HK-2 (cell line): ENCODE measurements around the gene BBS1.
A peak's percentile ranks its signal among the peaks of the same experiment; 100 is the strongest.
"Not testable (repeated sequence)": the region's sequence is repeated elsewhere in the genome, so short reads cannot be mapped to it uniquely, and the experiment has no call there.

Experiments
- DNase-seq: peaks from one replicate; pipeline ENCODE4 v3.0.0-alpha.2; 2018; ENCODE audit not compliant: unreplicated experiment

Gene BBS1

GRCh38 chr11:66524304-66525040 is 14.0 kb downstream of the BBS1 start:
- no peak for DNase-seq

- DNase-seq, result no peak
These were observed 18.6 kb downstream of the BBS1 start for GRCh38 chr11:66529069-66529468.

DNA sequence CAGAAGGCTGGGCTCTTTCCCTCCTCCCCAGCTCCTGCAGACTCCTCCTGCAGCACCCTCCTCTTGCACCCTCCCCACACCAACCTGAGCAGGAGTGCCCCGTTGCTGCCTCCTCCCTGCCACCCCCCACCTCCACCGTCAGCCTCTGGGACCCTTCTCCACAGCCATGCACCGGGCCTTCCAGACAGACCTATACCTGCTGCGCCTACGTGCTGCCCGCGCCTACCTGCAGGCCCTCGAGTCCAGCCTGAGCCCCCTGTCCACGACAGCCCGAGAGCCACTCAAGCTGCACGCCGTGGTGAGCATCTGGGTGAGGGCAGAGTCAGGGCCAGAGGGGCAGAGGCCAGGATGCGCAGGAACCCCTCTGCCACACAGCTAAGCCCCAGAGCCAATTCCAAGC is 19.2 kb downstream of the BBS1 start:
- no peak for DNase-seq

DNA sequence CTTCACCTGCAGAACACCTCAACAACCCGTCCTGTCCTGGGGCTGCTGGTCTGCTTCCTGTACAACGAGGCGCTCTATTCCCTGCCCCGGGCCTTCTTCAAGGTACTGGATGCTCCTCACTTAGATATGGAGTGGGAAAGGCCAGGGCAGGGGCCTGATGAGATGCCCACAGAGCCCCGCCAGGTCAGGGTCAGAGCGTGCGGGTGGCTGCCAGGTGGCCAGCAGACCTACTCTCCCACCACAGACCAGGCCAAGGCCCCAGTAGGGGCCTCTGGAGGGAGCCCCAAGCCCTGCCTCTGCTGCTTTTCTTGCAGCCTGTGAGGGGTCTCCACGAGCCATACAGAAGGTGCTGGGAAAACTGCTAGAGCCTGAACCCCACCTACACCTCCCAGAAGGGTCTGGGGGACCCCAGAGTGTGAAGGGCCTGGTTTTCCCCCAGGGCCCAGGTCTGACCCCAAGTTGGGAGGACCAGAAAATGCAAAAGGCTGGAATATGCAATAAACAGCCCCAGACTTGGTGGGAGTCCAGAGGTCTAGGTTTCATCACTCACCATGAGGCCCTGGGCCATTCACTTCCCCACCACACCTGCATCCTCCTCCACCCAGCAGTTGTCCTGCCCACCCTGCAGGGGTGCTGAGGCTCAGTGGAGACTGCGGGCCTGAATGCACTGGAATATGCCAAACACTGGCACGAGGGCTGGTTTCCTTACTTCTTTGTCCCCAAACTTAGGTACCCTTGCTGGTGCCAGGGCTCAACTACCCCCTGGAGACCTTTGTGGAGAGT is 20.7 kb downstream of the BBS1 start:
- no peak for DNase-seq

DNA sequence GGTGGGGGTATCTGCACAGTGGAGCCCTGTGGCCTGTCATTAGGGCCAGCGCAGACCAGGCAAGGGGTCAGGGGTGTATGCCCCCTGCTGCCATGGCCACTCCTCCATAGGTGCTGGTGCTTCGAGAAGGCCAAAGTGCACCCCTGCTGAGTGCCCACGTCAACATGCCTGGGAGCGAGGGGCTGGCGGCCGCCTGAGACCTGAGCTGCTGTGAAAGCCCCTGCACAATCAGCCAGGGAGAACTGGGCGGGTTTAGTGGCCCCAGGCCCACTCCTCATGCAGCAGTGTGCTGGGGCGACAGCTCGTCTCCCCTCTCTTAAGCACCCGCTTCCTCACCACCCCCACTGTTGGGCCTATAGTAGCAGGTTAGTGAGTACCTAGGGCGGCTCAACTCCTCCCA is 21.4 kb downstream of the BBS1 start:
- DNase-seq, result no peak

DNA sequence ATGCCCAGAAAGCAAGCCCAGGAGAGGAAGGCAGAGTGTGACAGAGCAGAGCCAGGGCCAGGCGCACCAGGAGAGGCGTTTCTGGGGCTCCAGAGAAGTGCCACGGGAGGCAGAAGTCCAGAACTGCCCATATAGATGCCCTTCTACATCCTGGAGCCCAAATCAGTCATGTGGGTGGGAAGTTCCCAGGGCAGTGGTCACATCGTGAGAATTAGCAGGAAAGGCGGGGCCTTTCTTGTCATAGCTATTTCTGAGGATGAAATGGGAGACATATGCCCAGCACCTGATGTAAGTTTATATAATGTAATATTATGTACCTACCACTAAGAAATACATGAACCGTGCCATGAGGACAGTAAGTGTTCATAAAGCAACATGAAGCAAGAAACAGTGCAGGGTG is 22.3 kb downstream of the BBS1 start:
- DNase-seq, result no peak

GRCh38 chr11:66539170-66539869 is 28.9 kb downstream of the BBS1 start:
- no peak for DNase-seq

GRCh38 chr11:66539870-66540213 is 29.4 kb downstream of the BBS1 start:
- no peak for DNase-seq

- not testable (repeated sequence) for DNase-seq
These were observed 30.2 kb downstream of the BBS1 start for GRCh38 chr11:66540598-66540997.

DNA sequence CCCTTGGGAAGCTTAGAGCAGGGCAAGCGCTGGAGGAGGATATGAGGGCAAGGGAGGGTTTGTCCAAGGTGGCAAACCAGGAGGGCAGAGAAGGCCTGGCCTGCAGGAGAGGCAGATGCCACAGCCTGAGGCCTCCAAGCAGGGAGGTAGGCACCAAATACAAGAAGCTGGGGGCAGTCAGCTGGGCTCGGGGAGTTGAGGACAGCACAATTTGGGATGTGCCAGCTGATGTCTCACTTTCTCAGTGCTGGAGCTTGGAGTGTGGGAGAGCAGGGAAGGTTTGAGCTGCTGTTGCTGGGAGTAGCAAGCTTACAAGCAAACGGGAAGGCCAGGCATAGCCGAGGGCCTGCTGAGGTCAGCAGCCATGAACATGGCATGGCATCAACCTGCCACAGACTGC is 31.5 kb downstream of the BBS1 start:
- no peak for DNase-seq

GRCh38 chr11:66542362-66542761 is 31.9 kb downstream of the BBS1 start:
- DNase-seq, result no peak

- no peak for DNase-seq
These were observed 33.0 kb downstream of the BBS1 start for GRCh38 chr11:66543263-66544107.

- not testable (repeated sequence) for DNase-seq
These were observed 34.5 kb downstream of the BBS1 start for GRCh38 chr11:66544952-66545351.

DNA sequence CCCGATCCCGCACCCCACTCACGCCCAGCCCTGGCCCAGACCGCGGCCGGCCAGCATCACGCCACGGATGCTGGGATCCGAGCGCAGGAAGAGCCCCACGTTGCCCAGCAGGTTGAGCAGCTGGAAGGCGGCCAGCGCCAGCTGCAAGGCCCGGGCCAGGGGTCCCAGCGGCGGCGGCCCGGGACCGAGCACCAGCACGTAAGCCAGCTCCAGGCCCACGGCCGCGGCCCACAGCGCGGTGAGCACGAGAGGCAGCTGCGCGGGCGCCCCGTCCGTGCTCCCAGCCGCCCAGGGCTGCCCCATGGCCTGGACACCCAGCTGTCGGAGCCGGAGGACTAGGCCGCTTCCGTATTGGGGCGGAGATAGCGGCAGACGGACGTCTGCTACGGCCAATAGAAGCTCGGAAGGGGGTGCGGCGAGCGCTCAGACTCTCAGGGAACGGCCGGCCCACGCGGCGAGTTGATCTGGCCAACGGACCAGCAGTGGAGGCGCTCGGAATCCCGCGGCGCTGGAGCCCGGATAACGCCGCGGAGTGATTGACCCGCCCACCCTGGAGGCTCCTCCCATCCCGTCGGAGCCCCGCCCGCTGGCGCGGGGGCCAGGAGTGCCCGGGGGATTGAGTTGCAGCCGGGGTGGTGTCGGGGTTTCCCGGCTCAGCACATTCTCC is 35.4 kb downstream of the BBS1 start, which contains the start of gene ZDHHC24:
TSS of gene ZDHHC24 (minus strand) at position 348 of the 667 bp plus-strand sequence. CDS start at position 303, 45 bp downstream.
- peak; percentile 93 for DNase-seq

- no peak for DNase-seq
These were observed 36.0 kb downstream of the BBS1 start, which contains the start of gene ACTN3 for GRCh38 chr11:66546368-66546965. Gene ACTN3 (plus strand): TSS chr11:66546903. CDS start chr11:66546938, 35 bp downstream.

- no peak for DNase-seq
These were observed 36.7 kb downstream of the BBS1 start for GRCh38 chr11:66546966-66547661.

DNA sequence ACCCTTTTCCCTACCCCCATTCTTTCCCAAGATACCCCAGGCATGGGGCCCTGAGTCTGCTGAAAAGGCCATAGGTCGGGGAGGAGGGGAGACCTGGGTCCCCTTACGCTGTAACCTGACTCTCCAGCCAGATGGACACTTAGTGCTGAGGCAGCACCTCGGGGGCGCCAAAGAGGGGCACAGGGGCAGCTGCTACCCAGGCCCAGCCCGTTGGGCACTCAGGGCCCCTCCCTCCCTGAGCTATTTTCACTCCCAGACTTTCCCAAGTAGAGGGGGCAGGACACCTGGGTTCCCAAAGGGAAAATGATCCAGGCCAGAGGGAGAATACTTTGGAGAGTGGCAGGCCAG is 37.2 kb downstream of the BBS1 start:
- no peak for DNase-seq

- DNase-seq, result no peak
These were observed 37.6 kb downstream of the BBS1 start for GRCh38 chr11:66548041-66548440.

DNA sequence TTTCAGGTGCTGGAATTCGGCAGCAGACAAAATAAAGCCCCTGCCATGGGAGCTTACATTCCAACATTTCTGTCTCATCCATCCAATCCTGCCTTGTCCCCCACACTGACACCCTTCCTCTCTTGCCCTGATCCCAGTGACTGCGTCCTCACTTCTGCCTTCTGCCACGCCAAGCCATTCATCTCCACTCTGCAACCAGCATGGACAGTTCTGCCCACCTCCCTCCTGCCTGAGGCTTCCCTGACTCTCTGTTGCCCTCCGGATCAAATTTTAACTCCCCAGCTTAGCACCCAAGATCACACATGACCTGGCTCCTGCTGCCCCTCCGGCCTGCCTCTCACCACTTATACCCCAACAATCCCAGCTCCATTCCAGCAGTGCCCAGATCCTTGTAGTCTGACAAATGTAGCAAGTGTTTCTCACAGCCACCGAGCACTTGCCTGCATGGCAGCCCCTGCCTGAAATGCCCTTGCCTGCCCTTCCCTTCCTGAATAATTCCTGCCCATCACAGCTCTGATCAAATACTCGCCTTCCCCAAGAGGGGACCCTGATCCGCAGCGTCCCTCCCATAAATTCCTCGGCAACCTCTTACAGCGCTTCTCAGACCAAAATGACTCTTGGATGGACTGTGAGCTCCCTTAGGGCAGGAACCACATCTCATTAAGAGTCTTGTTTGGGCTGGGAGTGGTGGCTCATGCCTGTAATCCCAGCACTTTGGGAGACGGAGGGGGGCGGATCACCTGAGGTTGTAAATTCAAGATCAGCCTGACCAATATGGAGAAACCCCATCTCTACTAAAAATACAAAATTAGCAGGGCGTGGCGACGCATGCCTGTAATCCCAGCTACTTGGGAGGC is 38.6 kb downstream of the BBS1 start:
- no peak for DNase-seq
